Liver (tissue), 3 donors: Measurements from ENCODE around the gene CXCL14.

Source experiments
- EGR1 ChIP-seq, 2 donors: IDR thresholded peaks; 2 replicates each; pipeline ENCODE4 v1.6.1; 2016 to 2018; ENCODE audit warnings: antibody characterized with exemption in 2 of 2, low read depth in 2 of 2
- GABPA ChIP-seq, 2 donors: IDR thresholded peaks in 1 of 2; conservative IDR thresholded peaks in 1 of 2; 2 replicates each; pipeline ENCODE4 v1.6.1; 2016; ENCODE audit warnings: antibody characterized with exemption in 2 of 2, mild to moderate bottlenecking in 1 of 2, moderate library complexity in 1 of 2
- JUND ChIP-seq, 2 donors: IDR thresholded peaks; 2 replicates each; pipeline ENCODE4 v1.6.1; 2016; ENCODE audit warnings: antibody characterized with exemption in 2 of 2
- RAD21 ChIP-seq, 2 donors: IDR thresholded peaks; 2 replicates each; pipeline ENCODE4 v1.6.1; 2016; ENCODE audit warnings: antibody characterized with exemption in 2 of 2, mild to moderate bottlenecking in 2 of 2
- RXRA ChIP-seq, 2 donors: IDR thresholded peaks; 2 replicates each; pipeline ENCODE4 v1.6.1; 2017 to 2018; ENCODE audit warnings: antibody characterized with exemption in 2 of 2, mild to moderate bottlenecking in 1 of 2
- SP1 ChIP-seq: IDR thresholded peaks from 2 replicates; pipeline ENCODE4 v1.6.1; 2018; ENCODE audit warnings: antibody characterized with exemption, mild to moderate bottlenecking
- TF ChIP-seq, protein P1 (sequence below): fragments of 150-350 bp; IDR thresholded peaks from 2 replicates; pipeline ENCODE4 v1.5.1; 2017; ENCODE audit warnings: improper control_type of control experiment, low read depth, low read length; ENCODE audit not compliant: missing input control
- TF ChIP-seq, protein P2 (sequence below): IDR thresholded peaks from 2 replicates; pipeline ENCODE4 v1.6.1; 2016; ENCODE audit warnings: antibody characterized with exemption
- TF ChIP-seq, protein P3 (sequence below): IDR thresholded peaks from 2 replicates; pipeline ENCODE4 v1.6.1; 2016; ENCODE audit warnings: antibody characterized with exemption, mild to moderate bottlenecking
- TF ChIP-seq, protein P4 (sequence below): IDR thresholded peaks from 2 replicates; pipeline ENCODE4 v1.6.1; 2016; ENCODE audit warnings: antibody characterized with exemption
- donor health status: healthy.
- donor health status: healthy.

DNA sequence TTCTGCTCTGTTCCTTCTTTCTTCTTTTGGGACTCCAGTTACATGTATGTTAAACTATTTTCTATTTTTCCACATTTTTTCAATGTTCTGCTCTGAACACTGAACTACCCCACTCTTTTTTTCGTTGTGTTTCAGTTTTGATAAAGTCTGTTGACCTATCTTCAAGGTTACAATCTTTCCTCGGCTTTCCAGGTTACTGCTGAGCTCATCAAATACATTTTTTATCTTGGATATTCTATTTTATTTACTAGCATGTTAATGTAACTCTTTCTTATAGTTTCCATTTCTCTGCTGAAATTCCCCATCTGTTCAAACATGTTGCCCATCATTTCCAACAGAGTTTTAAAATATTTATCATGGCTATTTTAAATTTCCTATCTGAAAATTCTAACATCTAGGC, 56.8 kb downstream of the CXCL14 start:
- TF ChIP-seq, protein P1, sequence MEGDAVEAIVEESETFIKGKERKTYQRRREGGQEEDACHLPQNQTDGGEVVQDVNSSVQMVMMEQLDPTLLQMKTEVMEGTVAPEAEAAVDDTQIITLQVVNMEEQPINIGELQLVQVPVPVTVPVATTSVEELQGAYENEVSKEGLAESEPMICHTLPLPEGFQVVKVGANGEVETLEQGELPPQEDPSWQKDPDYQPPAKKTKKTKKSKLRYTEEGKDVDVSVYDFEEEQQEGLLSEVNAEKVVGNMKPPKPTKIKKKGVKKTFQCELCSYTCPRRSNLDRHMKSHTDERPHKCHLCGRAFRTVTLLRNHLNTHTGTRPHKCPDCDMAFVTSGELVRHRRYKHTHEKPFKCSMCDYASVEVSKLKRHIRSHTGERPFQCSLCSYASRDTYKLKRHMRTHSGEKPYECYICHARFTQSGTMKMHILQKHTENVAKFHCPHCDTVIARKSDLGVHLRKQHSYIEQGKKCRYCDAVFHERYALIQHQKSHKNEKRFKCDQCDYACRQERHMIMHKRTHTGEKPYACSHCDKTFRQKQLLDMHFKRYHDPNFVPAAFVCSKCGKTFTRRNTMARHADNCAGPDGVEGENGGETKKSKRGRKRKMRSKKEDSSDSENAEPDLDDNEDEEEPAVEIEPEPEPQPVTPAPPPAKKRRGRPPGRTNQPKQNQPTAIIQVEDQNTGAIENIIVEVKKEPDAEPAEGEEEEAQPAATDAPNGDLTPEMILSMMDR, result no peak
- TF ChIP-seq RAD21 (IDR thresholded peaks at IDR 0.05), result no peak
- TF ChIP-seq GABPA (IDR thresholded peaks at IDR 0.05 in 1 of 2, conservative IDR thresholded peaks at IDR 0.05 in 1 of 2), result no peak
- TF ChIP-seq, protein P2, sequence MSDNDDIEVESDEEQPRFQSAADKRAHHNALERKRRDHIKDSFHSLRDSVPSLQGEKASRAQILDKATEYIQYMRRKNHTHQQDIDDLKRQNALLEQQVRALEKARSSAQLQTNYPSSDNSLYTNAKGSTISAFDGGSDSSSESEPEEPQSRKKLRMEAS, result no peak
- TF ChIP-seq, protein P3, sequence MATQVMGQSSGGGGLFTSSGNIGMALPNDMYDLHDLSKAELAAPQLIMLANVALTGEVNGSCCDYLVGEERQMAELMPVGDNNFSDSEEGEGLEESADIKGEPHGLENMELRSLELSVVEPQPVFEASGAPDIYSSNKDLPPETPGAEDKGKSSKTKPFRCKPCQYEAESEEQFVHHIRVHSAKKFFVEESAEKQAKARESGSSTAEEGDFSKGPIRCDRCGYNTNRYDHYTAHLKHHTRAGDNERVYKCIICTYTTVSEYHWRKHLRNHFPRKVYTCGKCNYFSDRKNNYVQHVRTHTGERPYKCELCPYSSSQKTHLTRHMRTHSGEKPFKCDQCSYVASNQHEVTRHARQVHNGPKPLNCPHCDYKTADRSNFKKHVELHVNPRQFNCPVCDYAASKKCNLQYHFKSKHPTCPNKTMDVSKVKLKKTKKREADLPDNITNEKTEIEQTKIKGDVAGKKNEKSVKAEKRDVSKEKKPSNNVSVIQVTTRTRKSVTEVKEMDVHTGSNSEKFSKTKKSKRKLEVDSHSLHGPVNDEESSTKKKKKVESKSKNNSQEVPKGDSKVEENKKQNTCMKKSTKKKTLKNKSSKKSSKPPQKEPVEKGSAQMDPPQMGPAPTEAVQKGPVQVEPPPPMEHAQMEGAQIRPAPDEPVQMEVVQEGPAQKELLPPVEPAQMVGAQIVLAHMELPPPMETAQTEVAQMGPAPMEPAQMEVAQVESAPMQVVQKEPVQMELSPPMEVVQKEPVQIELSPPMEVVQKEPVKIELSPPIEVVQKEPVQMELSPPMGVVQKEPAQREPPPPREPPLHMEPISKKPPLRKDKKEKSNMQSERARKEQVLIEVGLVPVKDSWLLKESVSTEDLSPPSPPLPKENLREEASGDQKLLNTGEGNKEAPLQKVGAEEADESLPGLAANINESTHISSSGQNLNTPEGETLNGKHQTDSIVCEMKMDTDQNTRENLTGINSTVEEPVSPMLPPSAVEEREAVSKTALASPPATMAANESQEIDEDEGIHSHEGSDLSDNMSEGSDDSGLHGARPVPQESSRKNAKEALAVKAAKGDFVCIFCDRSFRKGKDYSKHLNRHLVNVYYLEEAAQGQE, result no peak
- TF ChIP-seq, protein P4, sequence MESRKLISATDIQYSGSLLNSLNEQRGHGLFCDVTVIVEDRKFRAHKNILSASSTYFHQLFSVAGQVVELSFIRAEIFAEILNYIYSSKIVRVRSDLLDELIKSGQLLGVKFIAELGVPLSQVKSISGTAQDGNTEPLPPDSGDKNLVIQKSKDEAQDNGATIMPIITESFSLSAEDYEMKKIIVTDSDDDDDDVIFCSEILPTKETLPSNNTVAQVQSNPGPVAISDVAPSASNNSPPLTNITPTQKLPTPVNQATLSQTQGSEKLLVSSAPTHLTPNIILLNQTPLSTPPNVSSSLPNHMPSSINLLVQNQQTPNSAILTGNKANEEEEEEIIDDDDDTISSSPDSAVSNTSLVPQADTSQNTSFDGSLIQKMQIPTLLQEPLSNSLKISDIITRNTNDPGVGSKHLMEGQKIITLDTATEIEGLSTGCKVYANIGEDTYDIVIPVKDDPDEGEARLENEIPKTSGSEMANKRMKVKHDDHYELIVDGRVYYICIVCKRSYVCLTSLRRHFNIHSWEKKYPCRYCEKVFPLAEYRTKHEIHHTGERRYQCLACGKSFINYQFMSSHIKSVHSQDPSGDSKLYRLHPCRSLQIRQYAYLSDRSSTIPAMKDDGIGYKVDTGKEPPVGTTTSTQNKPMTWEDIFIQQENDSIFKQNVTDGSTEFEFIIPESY, result no peak
- TF ChIP-seq JUND (IDR thresholded peaks at IDR 0.05), result no peak
- no peak for TF ChIP-seq EGR1 (IDR thresholded peaks at IDR 0.05; ENCODE audit: low read depth in 2 of 2)
- no peak for TF ChIP-seq SP1
- TF ChIP-seq RXRA (IDR thresholded peaks at IDR 0.05), result no peak
